Measurements from ENCODE around the gene ZNF35. TPM values are rescaled to one million over a fixed set of nuclear protein-coding genes. Genes with fewer than 3 reads are reported as not detected.
"Not testable (repeated sequence)": the region's sequence is repeated elsewhere in the genome, so short reads cannot be mapped to it uniquely, and the experiment has no call there.

Gene ZNF35
- total RNA-seq, result 9.4 and 14.3 TPM in 2 replicates

GRCh38 chr3:44648564-44649229 is at the start of gene ZNF35:
Gene ZNF35, plus strand, starts transcription at chr3:44648732. Its CDS starts 2,336 bp downstream, at chr3:44651068.
- DNase-seq (ENCODE audit: low read depth in 2 of 2), result peak; percentile 89 to 93

GRCh38 chr3:44601749-44602148 is 46.8 kb upstream of the ZNF35 start:
- no peak for DNase-seq (ENCODE audit: low read depth in 2 of 2)

GRCh38 chr3:44612678-44613077 is 35.9 kb upstream of the ZNF35 start:
- no peak for DNase-seq (ENCODE audit: low read depth in 2 of 2)

- DNase-seq (ENCODE audit: low read depth in 2 of 2), result peak; percentile 65 to 83
Measured at GRCh38 chr3:44624749-44625480, 23.6 kb upstream of the ZNF35 start, which contains the start of gene ZNF197. Gene ZNF197, plus strand, starts transcription at chr3:44625036. Its CDS starts 4,119 bp downstream, at chr3:44629155.

DNA sequence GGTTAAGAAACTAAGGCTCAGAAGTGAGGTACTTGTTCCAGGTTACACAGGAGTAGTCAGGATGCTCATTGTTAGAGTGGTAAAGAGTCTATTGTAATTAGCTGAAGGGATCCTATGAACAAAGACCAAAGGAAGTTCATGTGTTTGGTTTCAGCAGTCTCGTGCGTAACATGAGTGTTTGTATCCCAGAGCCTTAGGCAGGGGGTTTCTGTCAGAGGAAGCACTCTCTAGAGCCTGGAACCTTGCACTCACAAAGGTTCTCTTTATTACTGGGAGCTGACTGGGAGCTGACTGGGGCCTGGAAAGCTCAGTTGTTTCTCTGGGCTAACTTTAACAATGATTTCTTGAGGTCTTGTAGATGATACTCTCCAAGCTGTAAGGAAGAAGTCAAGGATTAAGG is 19.8 kb upstream of the ZNF35 start:
- DNase-seq (ENCODE audit: low read depth in 2 of 2), result no peak

DNA sequence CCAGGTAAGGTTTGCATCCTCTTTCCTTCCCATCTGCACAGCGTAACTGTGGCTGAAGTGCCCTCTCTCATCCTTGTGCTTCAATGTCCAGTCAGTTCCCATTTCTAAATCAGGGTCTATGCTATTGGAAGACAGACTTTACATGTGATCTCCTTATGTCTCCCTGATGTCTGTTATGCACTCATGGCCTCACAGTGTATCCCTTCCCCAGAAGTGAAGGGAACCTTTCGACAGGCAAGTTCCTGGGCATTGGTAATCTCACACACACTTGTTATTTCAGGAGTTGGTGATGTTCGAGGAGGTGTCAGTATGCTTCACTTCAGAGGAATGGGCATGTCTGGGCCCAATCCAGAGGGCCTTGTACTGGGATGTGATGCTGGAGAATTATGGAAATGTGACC is 16.3 kb upstream of the ZNF35 start:
- no peak for DNase-seq (ENCODE audit: low read depth in 2 of 2)

GRCh38 chr3:44642337-44642736 is 6.2 kb upstream of the ZNF35 start:
- DNase-seq (ENCODE audit: low read depth in 2 of 2), result no peak

- no peak for DNase-seq (ENCODE audit: low read depth in 2 of 2)
Measured at GRCh38 chr3:44643024-44643423, 5.5 kb upstream of the ZNF35 start.

DNA sequence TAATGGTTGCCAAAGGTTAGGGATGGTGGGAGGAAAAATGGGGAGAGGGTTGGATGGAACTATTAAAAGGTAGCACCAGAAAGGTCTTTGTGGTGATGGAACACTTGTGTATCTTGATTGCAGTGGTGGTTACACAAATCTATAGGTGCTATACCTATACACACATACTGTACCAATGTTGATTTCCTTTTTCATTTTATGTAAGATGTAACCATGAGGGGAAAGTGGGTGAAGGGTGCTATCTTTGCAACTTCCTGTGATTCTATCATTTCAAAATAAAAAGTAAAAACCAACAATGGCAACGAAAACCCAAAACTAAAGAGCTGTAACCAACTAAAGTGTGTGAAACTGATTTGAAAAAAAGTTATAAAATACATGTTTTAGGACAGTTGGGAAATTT is 761 bp upstream of the ZNF35 start:
- no peak for DNase-seq (ENCODE audit: low read depth in 2 of 2)

GRCh38 chr3:44649709-44650108 is 1.2 kb downstream of the ZNF35 start:
- DNase-seq (ENCODE audit: low read depth in 2 of 2), result no peak

DNA sequence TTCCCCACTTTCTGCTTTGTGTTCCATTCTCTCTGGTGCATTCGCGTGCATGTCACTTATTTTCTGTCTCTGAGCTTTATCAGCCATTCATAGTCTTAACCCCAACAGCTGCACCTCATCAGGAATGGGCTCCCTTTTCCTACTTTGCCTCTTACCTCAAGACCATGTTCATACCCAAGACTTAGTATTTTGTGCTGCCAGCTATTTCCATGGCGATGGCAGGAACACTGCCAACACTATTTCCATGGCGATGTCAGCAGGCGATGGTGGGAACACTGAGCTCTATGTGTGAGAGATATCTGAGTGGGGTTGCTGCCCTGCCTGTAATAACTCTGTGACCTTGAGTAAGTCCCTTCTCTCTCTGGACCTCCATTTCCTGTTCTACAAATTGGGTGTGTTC is 5.5 kb downstream of the ZNF35 start:
- DNase-seq (ENCODE audit: low read depth in 2 of 2), result peak; percentile 3 to 11

GRCh38 chr3:44659015-44659414 is 10.5 kb downstream of the ZNF35 start:
- DNase-seq (ENCODE audit: low read depth in 2 of 2), result no peak

DNA sequence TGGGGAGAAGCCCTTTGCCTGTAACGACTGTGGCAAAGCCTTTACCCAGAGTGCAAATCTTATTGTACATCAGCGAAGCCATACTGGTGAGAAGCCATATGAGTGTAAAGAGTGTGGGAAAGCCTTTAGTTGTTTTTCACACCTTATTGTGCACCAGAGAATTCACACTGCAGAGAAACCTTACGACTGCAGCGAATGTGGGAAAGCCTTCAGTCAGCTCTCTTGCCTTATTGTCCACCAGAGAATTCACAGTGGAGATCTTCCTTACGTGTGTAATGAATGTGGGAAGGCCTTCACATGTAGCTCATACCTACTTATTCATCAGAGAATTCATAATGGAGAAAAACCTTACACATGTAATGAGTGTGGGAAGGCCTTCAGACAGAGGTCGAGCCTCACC is 10.9 kb downstream of the ZNF35 start:
- no peak for DNase-seq (ENCODE audit: low read depth in 2 of 2)

DNA sequence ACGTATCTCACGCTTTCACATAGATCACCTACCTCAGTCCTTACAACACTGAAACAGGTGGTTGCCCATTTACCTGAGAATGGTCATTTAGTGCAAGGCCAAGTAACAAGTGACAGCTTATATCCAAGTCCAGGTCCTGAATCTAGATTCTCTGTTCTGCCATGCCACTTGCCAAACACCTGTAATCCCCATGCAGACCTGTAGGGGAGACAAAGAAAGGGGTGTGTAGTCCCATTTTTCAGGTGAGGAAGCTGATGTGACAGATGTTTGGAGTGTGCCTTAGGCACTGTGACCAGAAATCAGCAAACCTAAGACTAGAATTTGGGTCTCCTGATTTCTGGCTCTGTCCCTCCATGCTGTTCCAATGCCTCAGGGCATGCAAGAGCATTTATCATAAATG is 12.7 kb downstream of the ZNF35 start:
- no peak for DNase-seq (ENCODE audit: low read depth in 2 of 2)

DNA sequence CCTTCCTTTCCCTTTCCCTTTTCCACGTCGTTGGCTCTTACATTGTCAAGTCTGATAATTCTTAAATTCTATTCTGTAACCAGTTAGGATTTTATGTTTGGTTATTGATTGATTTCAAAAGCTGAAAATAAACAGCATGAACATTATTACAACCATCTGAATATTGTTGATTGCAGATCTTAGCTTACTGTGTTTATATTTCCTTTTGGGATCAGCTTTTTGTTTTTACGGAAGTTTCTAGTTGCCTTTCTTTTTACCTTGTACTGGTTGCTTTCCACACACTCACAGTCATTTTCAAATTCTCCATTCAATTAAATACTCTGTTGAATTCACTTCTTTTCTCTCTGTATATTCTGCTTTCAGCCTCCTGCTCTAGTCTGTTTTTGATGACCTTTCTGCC is 16.6 kb downstream of the ZNF35 start:
- DNase-seq (ENCODE audit: low read depth in 2 of 2), result no peak

DNA sequence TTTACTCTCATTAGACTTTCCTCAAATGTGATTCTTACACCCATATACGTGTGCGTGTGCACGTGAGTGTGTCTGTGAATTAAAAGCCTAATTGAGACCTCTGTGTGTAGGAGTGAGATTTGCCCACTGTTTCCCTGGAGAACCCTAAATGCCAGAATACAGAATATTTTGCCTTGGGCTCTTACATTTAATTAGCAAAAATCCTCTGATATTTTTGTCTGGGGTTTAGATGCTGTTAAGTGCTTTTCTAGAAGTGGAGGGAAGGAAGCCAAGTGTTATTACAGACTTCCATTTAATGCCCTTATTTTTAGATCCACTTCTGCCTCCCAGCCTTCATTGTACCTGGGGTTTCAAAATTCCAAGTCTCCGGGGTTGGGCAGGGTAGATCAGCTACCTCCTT is 17.8 kb downstream of the ZNF35 start:
- no peak for DNase-seq (ENCODE audit: low read depth in 2 of 2)

- no peak for DNase-seq (ENCODE audit: low read depth in 2 of 2)
Measured at GRCh38 chr3:44669760-44670159, 21.2 kb downstream of the ZNF35 start.

GRCh38 chr3:44673466-44673865 is 24.9 kb downstream of the ZNF35 start:
- DNase-seq (ENCODE audit: low read depth in 2 of 2), result not testable (repeated sequence)

DNA sequence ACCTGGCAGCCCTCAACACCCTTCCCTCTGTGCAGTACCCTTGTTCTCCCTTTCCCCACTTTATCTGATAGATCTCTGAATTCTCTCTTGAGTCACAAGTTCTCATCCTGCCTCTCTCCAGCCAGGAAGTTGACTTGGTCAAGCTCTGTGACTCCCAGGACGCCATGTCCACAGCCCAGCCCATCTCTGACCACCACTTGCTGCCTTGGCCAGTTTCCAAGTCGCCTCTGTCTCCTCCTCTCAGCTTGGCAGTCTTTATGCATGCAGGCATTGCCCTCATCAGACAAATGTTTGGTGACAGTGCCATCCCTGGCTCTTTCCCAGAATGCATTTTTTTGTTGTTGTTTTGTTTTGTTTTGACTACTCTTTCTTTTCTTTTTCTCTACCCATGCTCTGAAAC is 25.7 kb downstream of the ZNF35 start:
- peak in 1 of 2 donors; percentile 42 for DNase-seq (ENCODE audit: low read depth in 2 of 2)

- DNase-seq (ENCODE audit: low read depth in 2 of 2), result no peak
Measured at GRCh38 chr3:44678480-44679116, 30.1 kb downstream of the ZNF35 start.

DNA sequence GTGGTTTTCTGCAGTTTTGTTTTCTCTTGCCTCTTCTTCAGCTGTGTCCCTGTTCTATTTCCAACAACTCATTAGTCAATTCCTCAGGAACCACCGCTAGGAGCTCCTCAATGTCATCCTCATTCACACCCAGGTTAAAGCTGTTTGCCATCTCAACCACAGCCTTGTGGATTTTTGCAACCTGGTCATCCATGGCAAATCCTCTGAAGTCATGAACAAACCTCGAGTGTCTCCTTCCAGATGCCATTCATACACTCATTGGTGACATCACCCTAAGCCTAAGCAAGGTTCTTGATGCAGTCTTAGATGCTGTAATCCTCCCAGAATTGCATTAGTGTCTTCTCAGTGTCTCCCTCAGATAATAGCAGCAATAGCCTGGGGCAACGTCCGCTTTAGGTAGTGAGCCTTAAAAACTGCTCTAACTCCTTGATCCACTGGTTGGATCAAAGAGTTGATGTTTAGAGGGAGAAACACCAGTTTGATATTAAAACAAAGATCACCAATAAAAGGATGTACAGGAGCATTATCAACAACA is 32.5 kb downstream of the ZNF35 start:
- no peak for DNase-seq (ENCODE audit: low read depth in 2 of 2)

DNA sequence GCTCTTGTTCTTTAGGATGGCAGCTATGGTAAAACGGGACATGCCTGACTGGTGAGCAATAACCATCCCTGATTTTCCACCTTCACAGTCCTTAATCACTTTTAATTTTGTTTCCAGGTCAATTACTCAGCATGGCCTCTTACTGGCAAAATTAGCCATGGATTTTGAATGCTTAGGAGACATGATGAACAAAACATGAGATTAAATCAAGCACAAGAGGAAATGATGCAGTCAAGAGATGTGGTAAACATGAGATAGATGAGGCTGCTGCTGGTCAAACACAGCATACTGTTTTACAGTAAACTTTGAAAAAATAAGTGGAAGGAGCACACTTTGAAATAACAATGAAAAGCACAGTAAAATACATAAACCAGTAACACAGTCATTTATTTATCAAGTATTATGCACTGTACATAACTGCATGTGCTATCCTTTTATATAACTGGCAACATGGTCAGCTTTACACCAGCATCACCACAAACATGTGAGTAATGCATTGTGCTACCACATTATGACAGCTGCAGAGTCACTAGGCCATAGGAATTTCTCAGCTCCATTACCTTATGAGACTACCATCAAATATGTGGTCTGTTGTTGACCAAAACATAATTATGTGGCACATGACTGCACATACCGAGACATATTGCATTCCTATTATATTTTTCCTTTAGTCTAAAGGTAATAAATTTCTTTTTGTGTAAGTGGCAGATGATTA is 33.8 kb downstream of the ZNF35 start:
- DNase-seq (ENCODE audit: low read depth in 2 of 2), result peak in 1 of 2 donors; percentile 75
